ENCODE data around the gene CADM4.
"Not testable (repeated sequence)": the region's sequence is repeated elsewhere in the genome, so short reads cannot be mapped to it uniquely, and the experiment has no call there.

The CADM4 gene

DNA sequence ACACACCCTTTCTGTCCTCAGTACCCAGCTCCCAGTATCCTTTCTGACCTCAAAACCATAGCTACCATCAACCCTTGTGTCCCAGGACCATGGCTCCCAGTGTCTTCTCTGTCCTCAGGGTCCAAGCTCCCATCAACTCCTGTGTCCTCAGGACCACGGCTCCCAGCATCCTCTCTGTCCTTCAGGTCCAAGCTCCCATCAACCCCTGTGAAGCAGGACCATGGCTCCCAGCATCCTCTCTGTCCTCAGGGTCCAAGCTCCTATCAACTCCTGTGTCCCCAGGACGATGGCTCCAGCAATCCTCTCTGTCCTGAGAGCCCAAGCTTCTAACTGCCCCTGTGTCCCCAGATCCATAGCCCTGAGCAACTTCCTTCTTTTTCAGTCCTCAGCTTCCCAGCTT, 1.7 kb upstream of the CADM4 start:
- H3K9ac ChIP-seq (ENCODE audit: low read depth, low read length) = no peak overlapping the region
- peaks cover 59% of the 10 kb centered on the region for H3K27me3 ChIP-seq (ENCODE audit: insufficient read depth, low read length)
- no peaks in the 10 kb centered on the region for H3K9me3 ChIP-seq (ENCODE audit: insufficient read depth, low read depth, low read length)
- no peak overlapping the region for H3K4me3 ChIP-seq (ENCODE audit: low read length)
- H3K4me1 ChIP-seq (ENCODE audit: insufficient read depth, low read length) = peaks cover 7% of the 10 kb centered on the region; the same call in 1 of the 2 replicates
- H3K36me3 ChIP-seq (ENCODE audit: insufficient read depth, low read depth, low read length) = no peaks in the 10 kb centered on the region
- H3K27ac ChIP-seq (ENCODE audit: low read length) = no peak overlapping the region

DNA sequence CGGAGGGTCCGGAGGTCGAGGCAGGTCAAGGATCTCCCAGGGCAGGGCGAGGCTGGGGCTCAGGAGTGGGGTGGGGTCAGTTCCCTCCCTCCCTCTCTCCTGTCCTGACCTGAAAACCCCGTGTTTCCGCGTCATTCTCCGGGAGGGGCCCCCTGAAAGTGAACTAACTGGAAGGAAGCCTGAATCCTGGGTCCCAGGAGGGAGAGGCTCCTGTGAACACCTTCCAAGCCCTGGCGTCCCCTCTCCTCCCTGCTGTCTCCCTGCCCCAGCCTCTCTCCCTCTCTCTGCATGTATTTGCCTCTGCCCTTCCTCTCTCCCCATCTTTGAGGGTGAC, 741 bp upstream of the CADM4 start:
- Histone ChIP-seq H3K27ac (ENCODE audit: low read length) (no peak overlapping the region), H3K9me3 (ENCODE audit: insufficient read depth, low read depth, low read length) (no peaks in the 10 kb centered on the region), H3K4me3 (ENCODE audit: low read length) (peak overlapping the region; percentile 75), H3K9ac (ENCODE audit: low read depth, low read length) (no peak overlapping the region; the same call in 1 of the 2 replicates), H3K27me3 (ENCODE audit: insufficient read depth, low read length) (peaks cover 65% of the 10 kb centered on the region), H3K4me1 (ENCODE audit: insufficient read depth, low read length) (peaks cover 13% of the 10 kb centered on the region; the same call in 1 of the 2 replicates), H3K36me3 (ENCODE audit: insufficient read depth, low read depth, low read length) (no peaks in the 10 kb centered on the region)

DNA sequence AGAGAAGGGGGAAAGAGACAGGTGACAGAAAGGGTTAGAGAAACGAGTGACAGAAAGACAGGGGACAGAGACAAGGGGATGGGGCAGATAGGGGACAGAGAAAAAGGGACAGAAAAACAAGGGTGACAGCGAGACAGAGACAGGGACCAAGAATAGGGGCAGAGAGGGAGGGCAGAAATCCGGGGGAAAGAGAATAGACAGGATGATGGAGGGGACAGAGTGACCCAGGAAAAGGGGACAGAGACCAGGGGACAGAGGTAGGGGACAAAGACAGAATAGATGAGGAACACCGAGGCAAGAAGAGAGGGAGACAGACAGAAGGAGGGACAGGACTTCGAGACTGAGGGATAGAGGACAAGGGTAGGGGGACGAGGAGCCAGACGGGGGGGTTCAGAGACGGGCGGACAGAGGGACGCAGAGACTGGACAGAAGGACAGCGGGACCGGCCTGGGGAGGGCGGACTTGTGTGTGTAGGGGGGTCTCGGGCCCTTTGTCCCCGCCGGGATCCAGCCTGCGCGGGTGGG, 593 bp downstream of the CADM4 start:
- Histone ChIP-seq H3K9me3 (ENCODE audit: insufficient read depth, low read depth, low read length) (no peaks in the 10 kb centered on the region), H3K4me1 (ENCODE audit: insufficient read depth, low read length) (peaks cover 19% of the 10 kb centered on the region; the same call in 1 of the 2 replicates), H3K27ac (ENCODE audit: low read length) (no peak overlapping the region), H3K36me3 (ENCODE audit: insufficient read depth, low read depth, low read length) (no peaks in the 10 kb centered on the region), H3K4me3 (ENCODE audit: low read length) (peak overlapping the region; percentile 82), H3K9ac (ENCODE audit: low read depth, low read length) (peak overlapping the region; percentile 61; the same call in 1 of the 2 replicates), H3K27me3 (ENCODE audit: insufficient read depth, low read length) (peaks cover 65% of the 10 kb centered on the region)

DNA sequence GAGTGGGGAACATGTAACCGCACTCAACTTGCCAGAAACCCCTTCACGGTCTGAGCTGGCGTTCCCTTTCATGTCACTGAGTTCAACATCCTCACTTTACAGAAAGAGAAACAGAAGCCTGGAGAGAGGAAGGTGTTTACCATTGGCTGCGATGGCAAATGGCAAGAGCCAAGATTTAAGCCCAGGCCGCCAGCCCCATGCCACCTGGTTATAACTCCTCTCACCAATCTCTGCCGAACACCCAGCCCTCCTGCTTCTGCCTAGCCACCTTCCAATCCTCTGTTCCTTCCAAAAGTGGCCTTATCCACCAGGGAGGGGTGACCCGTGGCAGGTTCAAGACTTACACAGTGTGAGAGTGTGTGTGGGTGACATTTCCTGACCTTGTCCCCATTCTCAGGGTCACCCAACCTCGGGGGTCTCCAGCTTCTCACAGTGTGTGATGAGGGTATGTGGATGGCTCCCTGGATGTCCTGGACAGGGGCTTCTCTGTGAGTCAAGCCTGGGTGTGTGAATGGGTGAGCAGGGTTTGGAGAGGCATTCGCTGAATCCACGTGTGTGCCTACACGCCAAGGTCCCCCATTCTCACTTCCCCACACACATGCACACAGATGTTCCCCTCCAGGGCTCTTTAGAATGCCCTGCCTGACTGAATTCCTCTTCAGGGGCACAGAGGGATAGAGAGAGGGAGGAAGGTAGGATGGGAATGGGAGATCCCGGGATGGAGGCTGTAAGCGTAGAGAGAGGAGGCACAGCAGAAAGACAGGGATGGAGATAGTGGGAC, 1.2 kb downstream of the CADM4 start:
- peaks cover 65% of the 10 kb centered on the region for H3K27me3 ChIP-seq (ENCODE audit: insufficient read depth, low read length)
- H3K36me3 ChIP-seq (ENCODE audit: insufficient read depth, low read depth, low read length) = no peaks in the 10 kb centered on the region
- peak overlapping the region; percentile 82; the same call in 1 of the 2 replicates for H3K4me3 ChIP-seq (ENCODE audit: low read length)
- peaks cover 19% of the 10 kb centered on the region; the same call in 1 of the 2 replicates for H3K4me1 ChIP-seq (ENCODE audit: insufficient read depth, low read length)
- no peak overlapping the region for H3K27ac ChIP-seq (ENCODE audit: low read length)
- peak overlapping the region; percentile 61; the same call in 1 of the 2 replicates for H3K9ac ChIP-seq (ENCODE audit: low read depth, low read length)
- H3K9me3 ChIP-seq (ENCODE audit: insufficient read depth, low read depth, low read length) = no peaks in the 10 kb centered on the region

DNA sequence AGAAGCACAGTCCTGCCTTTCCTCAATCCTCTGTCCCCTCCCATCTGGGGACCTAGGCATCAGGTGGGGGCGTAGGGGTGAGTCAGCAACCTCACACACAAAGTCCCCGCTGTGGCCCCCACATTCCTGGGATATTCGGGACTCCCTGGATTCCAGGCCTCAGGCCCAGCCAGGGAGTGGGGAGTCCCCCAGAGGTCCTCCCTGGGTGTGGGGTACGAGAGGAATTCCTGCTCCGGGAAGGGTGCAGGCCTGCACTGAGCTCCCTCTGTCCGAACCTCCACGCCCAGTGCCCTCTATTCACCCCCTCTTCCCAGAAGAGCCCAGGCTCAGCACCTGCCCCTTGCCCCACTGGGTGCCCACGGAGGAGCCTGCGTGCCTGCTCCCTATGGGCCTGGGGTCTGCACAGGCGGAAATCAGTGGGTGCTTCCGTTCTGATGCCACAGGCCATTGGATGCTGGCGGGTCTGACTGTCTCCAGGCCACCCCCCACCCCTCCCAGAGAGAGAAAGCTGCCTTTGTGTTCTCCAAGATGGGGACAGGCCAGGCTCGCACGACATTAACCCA, 3.4 kb downstream of the CADM4 start:
- Histone ChIP-seq H3K9ac (ENCODE audit: low read depth, low read length) (peak overlapping the region; percentile 68; the same call in 1 of the 2 replicates), H3K27me3 (ENCODE audit: insufficient read depth, low read length) (peaks cover 61% of the 10 kb centered on the region), H3K4me1 (ENCODE audit: insufficient read depth, low read length) (peaks cover 19% of the 10 kb centered on the region; the same call in 1 of the 2 replicates)

DNA sequence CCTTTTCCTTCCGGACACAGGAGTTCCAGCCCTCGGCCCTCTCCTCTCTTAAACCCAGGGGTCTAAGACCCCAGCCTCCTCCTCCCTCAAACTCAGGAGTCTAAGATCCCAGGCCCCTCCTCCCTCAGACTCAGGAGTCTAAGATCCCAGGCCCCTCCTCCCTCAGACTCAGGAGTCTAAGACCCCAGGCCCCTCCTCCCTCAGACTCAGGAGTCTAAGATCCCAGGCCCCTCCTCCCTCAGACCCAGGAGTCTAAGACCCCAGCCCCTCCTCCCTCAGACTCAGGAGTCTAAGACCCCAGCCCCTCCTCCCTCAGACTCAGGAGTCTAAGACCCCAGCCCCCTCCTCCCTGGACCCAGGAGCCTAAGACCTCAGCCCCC, 4.1 kb downstream of the CADM4 start:
- Histone ChIP-seq H3K27me3 (ENCODE audit: insufficient read depth, low read length) (peaks cover 55% of the 10 kb centered on the region), H3K4me1 (ENCODE audit: insufficient read depth, low read length) (peaks cover 19% of the 10 kb centered on the region; the same call in 1 of the 2 replicates), H3K4me3 (ENCODE audit: low read length) (peak overlapping the region; percentile 75), H3K9ac (ENCODE audit: low read depth, low read length) (peak overlapping the region; percentile 68; the same call in 1 of the 2 replicates)
- not testable (repeated sequence) for H3K9me3 ChIP-seq (ENCODE audit: insufficient read depth, low read depth, low read length); H3K36me3 ChIP-seq (ENCODE audit: insufficient read depth, low read depth, low read length); H3K27ac ChIP-seq (ENCODE audit: low read length)

More for the DNA sequence above, 3.4 kb downstream of the CADM4 start:
- no peaks in the 10 kb centered on the region for H3K36me3 ChIP-seq (ENCODE audit: insufficient read depth, low read depth, low read length)
- H3K9me3 ChIP-seq (ENCODE audit: insufficient read depth, low read depth, low read length) = no peaks in the 10 kb centered on the region
- no peak overlapping the region for H3K27ac ChIP-seq (ENCODE audit: low read length)
- peak overlapping the region; percentile 75; the same call in 1 of the 2 replicates for H3K4me3 ChIP-seq (ENCODE audit: low read length)

DNA sequence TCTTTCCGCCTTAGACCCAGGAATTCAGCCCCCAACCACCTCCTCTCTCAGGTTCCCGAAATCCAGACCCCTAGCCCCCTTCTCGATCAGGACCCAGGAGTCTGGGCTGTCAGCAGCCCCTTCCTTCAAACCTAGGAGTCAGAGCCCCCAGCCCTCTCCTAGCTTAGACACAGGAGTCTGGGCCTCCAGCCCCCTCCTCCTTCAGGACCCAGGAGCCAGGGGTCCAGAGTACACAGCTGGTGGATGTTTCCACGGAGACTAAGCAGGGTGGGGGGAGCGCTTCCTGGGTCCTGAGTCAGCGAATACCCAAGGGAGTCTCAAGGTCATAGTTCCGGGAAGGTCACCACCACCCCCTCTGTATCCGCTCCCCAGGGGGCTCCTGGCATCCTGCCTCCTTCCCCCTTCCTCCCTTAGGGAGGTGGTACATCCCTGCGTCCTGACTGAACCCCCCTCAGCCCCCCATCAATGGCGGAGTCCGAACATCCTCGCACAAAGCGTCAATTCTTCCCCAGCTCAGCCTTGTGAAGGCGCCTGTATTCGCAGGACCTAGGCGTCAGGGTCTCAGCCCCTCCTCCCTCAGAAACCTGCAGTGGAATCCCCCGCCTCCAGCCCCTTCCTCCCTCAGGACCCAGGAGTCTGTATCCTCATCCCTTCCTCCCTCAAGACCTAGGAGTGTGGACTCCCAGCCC, 4.6 kb downstream of the CADM4 start:
- H3K4me3 ChIP-seq (ENCODE audit: low read length) = peak overlapping the region; percentile 75

DNA sequence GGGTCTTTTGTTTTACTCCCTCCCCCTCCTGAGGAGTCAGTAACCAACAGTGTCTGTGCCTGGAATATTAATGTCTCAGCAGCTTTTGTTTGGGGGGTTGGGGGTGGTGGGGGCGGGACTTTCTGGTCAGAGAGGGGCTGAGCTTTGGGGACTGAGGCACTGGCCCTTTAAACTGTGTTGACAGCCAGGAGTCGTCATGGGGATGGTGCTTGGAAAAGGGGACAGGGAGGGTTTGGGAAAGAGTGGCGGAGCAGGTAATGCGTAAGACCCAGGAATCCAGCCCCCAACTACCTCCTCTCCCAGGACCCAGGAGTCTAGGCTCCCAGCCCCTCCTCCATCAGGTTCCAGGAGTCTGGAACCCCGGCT, 5.2 kb downstream of the CADM4 start:
- Histone ChIP-seq H3K4me3 (ENCODE audit: low read length) (peak overlapping the region; percentile 75), H3K4me1 (ENCODE audit: insufficient read depth, low read length) (peaks cover 19% of the 10 kb centered on the region; the same call in 1 of the 2 replicates), H3K36me3 (ENCODE audit: insufficient read depth, low read depth, low read length) (no peaks in the 10 kb centered on the region), H3K27ac (ENCODE audit: low read length) (no peak overlapping the region), H3K9me3 (ENCODE audit: insufficient read depth, low read depth, low read length) (no peaks in the 10 kb centered on the region), H3K9ac (ENCODE audit: low read depth, low read length) (peak overlapping the region; percentile 68; the same call in 1 of the 2 replicates), H3K27me3 (ENCODE audit: insufficient read depth, low read length) (peaks cover 47% of the 10 kb centered on the region)

More for the DNA sequence above, 4.6 kb downstream of the CADM4 start:
- peaks cover 49% of the 10 kb centered on the region for H3K27me3 ChIP-seq (ENCODE audit: insufficient read depth, low read length)
- no peaks in the 10 kb centered on the region for H3K36me3 ChIP-seq (ENCODE audit: insufficient read depth, low read depth, low read length)
- peaks cover 19% of the 10 kb centered on the region; the same call in 1 of the 2 replicates for H3K4me1 ChIP-seq (ENCODE audit: insufficient read depth, low read length)
- H3K9ac ChIP-seq (ENCODE audit: low read depth, low read length) = peak overlapping the region; percentile 68; the same call in 1 of the 2 replicates
- no peaks in the 10 kb centered on the region for H3K9me3 ChIP-seq (ENCODE audit: insufficient read depth, low read depth, low read length)
- H3K27ac ChIP-seq (ENCODE audit: low read length) = peak overlapping the region; percentile 5

DNA sequence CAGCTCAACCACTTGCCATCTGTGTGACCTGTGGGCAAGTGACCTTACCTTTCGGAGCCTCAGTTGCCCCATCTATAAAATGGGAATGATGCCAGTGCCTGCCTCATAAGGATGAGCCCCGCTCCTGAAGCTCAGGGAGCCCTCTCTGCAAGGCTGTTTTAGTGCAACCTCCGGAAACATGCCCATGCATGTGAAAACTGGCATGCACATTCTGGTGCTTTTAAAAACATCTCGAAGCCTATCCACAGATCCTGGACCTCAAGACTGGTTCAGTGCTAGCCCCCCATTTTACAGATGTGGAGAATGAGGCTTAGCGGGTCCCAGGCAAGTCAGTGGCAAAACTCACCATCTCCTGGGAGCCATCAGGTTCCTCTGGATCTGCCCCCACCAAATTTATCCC, 5.6 kb downstream of the CADM4 start:
- H3K4me3 ChIP-seq (ENCODE audit: low read length) = peak overlapping the region; percentile 75; the same call in 1 of the 2 replicates
- H3K27ac ChIP-seq (ENCODE audit: low read length) = no peak overlapping the region
- H3K9ac ChIP-seq (ENCODE audit: low read depth, low read length) = no peak overlapping the region
- H3K36me3 ChIP-seq (ENCODE audit: insufficient read depth, low read depth, low read length) = no peaks in the 10 kb centered on the region
- H3K4me1 ChIP-seq (ENCODE audit: insufficient read depth, low read length) = peaks cover 19% of the 10 kb centered on the region; the same call in 1 of the 2 replicates
- H3K27me3 ChIP-seq (ENCODE audit: insufficient read depth, low read length) = peaks cover 44% of the 10 kb centered on the region
- no peaks in the 10 kb centered on the region for H3K9me3 ChIP-seq (ENCODE audit: insufficient read depth, low read depth, low read length)

DNA sequence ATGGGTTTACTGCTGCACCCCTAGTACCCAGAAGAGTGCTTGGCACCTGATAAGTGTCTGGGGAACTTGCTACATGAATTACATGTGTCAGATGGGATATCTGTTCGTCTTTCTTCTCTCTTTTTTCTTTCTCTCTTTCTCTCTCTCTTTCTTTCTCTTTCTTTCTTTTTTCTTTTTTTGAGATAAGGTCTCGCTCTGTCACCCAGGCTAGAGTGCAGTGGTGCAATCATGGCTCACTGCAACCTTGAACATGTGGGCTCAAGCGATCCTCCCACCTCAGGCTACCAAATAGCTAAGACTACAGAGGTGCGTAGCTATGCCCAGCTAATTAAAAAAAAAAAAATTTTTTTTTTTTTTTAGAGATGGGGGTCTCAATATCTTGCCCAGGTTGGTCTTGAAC, 6.1 kb downstream of the CADM4 start:
- Histone ChIP-seq H3K4me3 (ENCODE audit: low read length) (no peak overlapping the region), H3K9me3 (ENCODE audit: insufficient read depth, low read depth, low read length) (no peaks in the 10 kb centered on the region), H3K27ac (ENCODE audit: low read length) (no peak overlapping the region), H3K9ac (ENCODE audit: low read depth, low read length) (no peak overlapping the region), H3K27me3 (ENCODE audit: insufficient read depth, low read length) (peaks cover 39% of the 10 kb centered on the region), H3K4me1 (ENCODE audit: insufficient read depth, low read length) (peaks cover 19% of the 10 kb centered on the region; the same call in 1 of the 2 replicates), H3K36me3 (ENCODE audit: insufficient read depth, low read depth, low read length) (no peaks in the 10 kb centered on the region)

DNA sequence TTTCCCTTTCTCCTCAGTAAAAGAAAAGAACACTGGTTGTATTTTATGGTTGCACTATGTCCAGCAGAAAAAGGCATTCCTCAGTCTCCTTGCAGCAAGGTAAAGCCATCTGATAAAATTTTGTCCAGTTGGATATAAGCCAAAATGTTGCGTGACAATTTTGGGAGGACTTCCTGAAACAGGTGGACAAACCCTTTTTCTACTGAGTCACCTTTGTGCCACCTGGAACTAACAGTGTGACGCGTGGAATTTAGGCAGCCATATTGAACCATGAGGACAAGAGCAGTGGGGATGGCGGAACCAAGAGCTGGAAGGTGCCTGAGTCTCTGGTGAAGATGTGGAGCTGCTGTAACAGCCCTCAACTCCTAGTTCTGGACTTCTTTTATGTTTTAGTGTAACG, 8.2 kb downstream of the CADM4 start:
- Histone ChIP-seq H3K27ac (ENCODE audit: low read length) (no peak overlapping the region), H3K4me3 (ENCODE audit: low read length) (no peak overlapping the region), H3K4me1 (ENCODE audit: insufficient read depth, low read length) (peaks cover 13% of the 10 kb centered on the region; the same call in 1 of the 2 replicates), H3K9ac (ENCODE audit: low read depth, low read length) (no peak overlapping the region), H3K27me3 (ENCODE audit: insufficient read depth, low read length) (peaks cover 30% of the 10 kb centered on the region), H3K36me3 (ENCODE audit: insufficient read depth, low read depth, low read length) (no peaks in the 10 kb centered on the region), H3K9me3 (ENCODE audit: insufficient read depth, low read depth, low read length) (no peaks in the 10 kb centered on the region)

All from iPS-20b (cell line).